H1 (cell line): ENCODE results near the gene KCNC1.

Experiments used
- CEBPB ChIP-seq: IDR thresholded peaks from 2 replicates; pipeline ENCODE4 v1.6.1; 2012; ENCODE audit warnings: low read depth, low read length
- CTCF ChIP-seq, 3 experiments: IDR thresholded peaks; 1 replicate in 2 of 3; 2 replicates in 1 of 3; pipeline versions ENCODE4 v1.5.1 to v1.6.1; 2011; ENCODE audit warnings: low read length in 3 of 3, mild to moderate bottlenecking in 3 of 3, inconsistent platforms in 2 of 3, low read depth in 1 of 3, moderate library complexity in 1 of 3; ENCODE audit not compliant: insufficient read depth in 1 of 3; ENCODE audit errors: control extremely low read depth in 1 of 3
- MAFK ChIP-seq: IDR thresholded peaks from 2 replicates; pipeline ENCODE4 v1.6.1; 2012; ENCODE audit warnings: low read depth, mild to moderate bottlenecking, improper control_type of control experiment, low read length
- SRF ChIP-seq: IDR thresholded peaks from 2 replicates; pipeline ENCODE4 v1.6.1; 2011; ENCODE audit warnings: mild to moderate bottlenecking, low read depth, low read length, moderate library complexity
- TF ChIP-seq, protein P1 (sequence below): IDR thresholded peaks from 2 replicates; pipeline ENCODE4 v1.6.1; 2011; ENCODE audit warnings: low read length, improper control_type of control experiment

GRCh38 chr11:17775035-17775348 lies 40.4 kb downstream of the KCNC1 start:
- TF ChIP-seq, protein P1, sequence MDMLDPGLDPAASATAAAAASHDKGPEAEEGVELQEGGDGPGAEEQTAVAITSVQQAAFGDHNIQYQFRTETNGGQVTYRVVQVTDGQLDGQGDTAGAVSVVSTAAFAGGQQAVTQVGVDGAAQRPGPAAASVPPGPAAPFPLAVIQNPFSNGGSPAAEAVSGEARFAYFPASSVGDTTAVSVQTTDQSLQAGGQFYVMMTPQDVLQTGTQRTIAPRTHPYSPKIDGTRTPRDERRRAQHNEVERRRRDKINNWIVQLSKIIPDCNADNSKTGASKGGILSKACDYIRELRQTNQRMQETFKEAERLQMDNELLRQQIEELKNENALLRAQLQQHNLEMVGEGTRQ = no peak
- TF ChIP-seq MAFK = no peak
- no peak for TF ChIP-seq CTCF (IDR thresholded peaks at IDR 0.05; ENCODE audit: control extremely low read depth in 1 of 3, insufficient read depth in 1 of 3, low read depth in 1 of 3, low read length in 3 of 3)
- no peak for TF ChIP-seq CEBPB
- no peak for TF ChIP-seq SRF
